Measurements from ENCODE around the gene GNAI1.

DNA sequence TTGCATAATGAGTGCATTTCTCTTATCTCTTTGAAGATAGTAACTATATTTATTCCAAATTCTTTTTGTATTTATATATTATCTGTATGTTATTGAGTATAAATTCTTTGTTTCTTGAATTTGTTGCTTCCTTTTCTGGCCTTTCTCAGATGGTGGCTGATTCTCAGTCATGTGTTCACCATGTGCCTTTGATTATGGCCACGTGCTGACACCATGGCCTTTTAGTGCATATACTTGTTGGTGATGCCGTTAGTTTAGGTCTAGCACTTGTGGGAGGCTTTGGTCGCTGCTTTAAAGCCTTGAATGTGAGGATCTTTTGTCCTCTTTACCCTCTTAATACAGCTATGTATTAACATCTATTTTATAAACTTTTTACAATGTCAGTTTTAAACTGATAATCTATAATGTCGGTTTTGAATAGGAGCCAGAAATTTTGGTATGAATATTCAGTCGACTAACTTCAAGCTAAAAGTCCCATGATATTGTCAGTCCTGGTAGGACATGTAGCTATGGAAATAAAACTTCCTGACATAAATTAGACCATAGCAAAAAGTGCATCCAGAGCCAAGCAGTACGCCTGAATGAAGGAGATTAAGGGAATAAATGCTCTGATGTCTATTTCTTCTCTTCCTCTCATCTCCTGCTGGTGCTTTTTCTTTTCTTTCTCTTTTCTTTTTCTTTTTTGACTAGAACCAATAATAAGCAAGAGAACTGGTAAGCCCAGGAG is 130.3 kb downstream of the GNAI1 start:
- TF ChIP-seq, protein P1, sequence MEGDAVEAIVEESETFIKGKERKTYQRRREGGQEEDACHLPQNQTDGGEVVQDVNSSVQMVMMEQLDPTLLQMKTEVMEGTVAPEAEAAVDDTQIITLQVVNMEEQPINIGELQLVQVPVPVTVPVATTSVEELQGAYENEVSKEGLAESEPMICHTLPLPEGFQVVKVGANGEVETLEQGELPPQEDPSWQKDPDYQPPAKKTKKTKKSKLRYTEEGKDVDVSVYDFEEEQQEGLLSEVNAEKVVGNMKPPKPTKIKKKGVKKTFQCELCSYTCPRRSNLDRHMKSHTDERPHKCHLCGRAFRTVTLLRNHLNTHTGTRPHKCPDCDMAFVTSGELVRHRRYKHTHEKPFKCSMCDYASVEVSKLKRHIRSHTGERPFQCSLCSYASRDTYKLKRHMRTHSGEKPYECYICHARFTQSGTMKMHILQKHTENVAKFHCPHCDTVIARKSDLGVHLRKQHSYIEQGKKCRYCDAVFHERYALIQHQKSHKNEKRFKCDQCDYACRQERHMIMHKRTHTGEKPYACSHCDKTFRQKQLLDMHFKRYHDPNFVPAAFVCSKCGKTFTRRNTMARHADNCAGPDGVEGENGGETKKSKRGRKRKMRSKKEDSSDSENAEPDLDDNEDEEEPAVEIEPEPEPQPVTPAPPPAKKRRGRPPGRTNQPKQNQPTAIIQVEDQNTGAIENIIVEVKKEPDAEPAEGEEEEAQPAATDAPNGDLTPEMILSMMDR (IDR thresholded peaks at IDR 0.05) = no peak
- no peak for TF ChIP-seq POLR2A (IDR thresholded peaks at IDR 0.05)
